Gastroesophageal sphincter (tissue), 4 donors: Measurements from ENCODE around the gene MUC5AC. TPM values are rescaled to one million over a fixed set of nuclear protein-coding genes. Genes with fewer than 3 reads are reported as not detected.

ENCODE experiments used
- ATAC-seq: fragments of 150-250 bp; one replicate; pipeline ENCODE4 v1.9.1; 2016; ENCODE audit warnings: mild to moderate bottlenecking, moderate library complexity
- H3K27ac ChIP-seq, 4 donors: fragments of 200-600 bp; sonication (generic) in 3 of 4; 1 replicate in 3 of 4; 2 replicates in 1 of 4; pipeline ENCODE4 v1.5.1; 2016 to 2019
- H3K27me3 ChIP-seq: fragments of 200-600 bp; sonication (generic); one replicate; pipeline ENCODE4 v1.5.1; 2019
- H3K36me3 ChIP-seq, 2 donors: fragments of 200-600 bp; sonication (generic); one replicate each; pipeline ENCODE4 v1.5.1; 2019; ENCODE audit warnings: control low read depth in 1 of 2
- H3K4me1 ChIP-seq, 3 donors: fragments of 200-600 bp; sonication (generic); 1 replicate in 2 of 3; 2 replicates in 1 of 3; pipeline ENCODE4 v1.5.1; 2016 to 2019; ENCODE audit warnings: control low read depth in 2 of 3
- H3K4me3 ChIP-seq, 2 donors: fragments of 200-600 bp; sonication (generic); one replicate each; pipeline ENCODE4 v1.5.1; 2019; ENCODE audit warnings: mild to moderate bottlenecking in 1 of 2, moderate library complexity in 1 of 2
- H3K9me3 ChIP-seq, 3 donors: fragments of 200-600 bp; sonication (generic); one replicate each; pipeline ENCODE4 v1.5.1; 2017 to 2019; ENCODE audit warnings: control low read depth in 2 of 3
- EP300 ChIP-seq: sonication (generic); formaldehyde crosslinking; IDR thresholded peaks from one replicate; pipeline ENCODE4 v1.6.1; 2017; ENCODE audit warnings: antibody characterized with exemption, mild to moderate bottlenecking
- POLR2A ChIP-seq, 2 donors: fragments of 450-650 bp; IDR thresholded peaks; one replicate each; pipeline ENCODE4 v1.6.1; 2017; ENCODE audit warnings: antibody characterized with exemption in 2 of 2, mild to moderate bottlenecking in 2 of 2, moderate library complexity in 1 of 2
- POLR2AphosphoS5 ChIP-seq: sonication (generic); formaldehyde crosslinking; IDR thresholded peaks from one replicate; pipeline ENCODE4 v1.6.1; 2017; ENCODE audit warnings: antibody characterized with exemption
- WGBS, 2 donors: methylation state at CpG; one replicate each; pipeline ENCODE4 v1.1.5; 2018; ENCODE audit warnings: low coverage in 1 of 2; 5-methylcytosine and 5-hydroxymethylcytosine counted together
- total RNA-seq, 4 donors: library from RNA; depleted of rRNA; stranded (reverse); fragments of >200 nt; gene quantifications; one replicate each; pipeline ENCODE4 v1.1.0, GENCODE V29; 2016
- TF ChIP-seq, protein P1 (sequence below), 4 experiments: fragments of 200-600 bp in 2 of 4; fragments of 450-650 bp in 2 of 4; sonication (generic) in 1 of 4; IDR thresholded peaks; one replicate each; pipeline ENCODE4 v1.5.1; 2017 to 2019; ENCODE audit warnings: antibody characterized with exemption in 4 of 4, mild to moderate bottlenecking in 2 of 4, moderate library complexity in 2 of 4

Gene MUC5AC
- total RNA-seq, 4 donors from 2014 or later, result 0.02 to 0.31 TPM; not detected in 2

DNA sequence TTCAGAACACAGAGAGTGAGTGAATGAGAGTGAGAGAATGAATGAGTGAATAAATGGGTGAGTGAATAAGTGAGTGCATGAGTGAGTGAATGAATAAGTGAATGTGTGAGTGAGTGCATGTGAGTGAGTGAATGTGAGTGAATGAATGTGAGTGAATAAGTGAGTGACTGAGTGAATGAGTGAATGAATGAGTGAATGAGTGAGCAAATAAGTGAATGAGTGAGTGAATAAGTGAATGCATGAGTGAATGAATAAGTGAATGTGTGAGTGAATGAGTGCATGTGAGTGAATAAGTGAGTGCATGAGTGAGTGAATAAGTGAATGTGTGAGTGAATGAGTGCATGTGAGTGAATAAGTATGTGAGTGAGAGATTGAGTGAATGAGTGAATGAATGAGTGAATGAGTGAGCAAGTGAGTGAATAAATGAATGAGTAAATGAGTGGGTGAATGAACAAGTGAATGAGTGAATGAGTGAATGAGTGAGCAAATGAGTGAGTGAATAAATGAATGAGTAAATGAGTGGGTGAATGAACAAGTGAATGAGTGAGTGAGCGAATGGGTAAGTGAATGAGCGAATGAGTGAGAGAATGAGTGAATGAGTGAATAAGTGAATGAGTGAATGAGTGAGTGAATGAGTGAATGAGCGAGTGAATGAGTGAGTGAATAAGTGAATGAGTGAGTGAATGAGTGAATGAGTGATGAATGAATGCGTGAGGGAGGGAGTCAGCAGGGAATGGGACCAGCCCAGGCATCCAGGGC is 43.8 kb downstream of the MUC5AC start:
- ATAC-seq, result no peak
- TF ChIP-seq POLR2A (IDR thresholded peaks at IDR 0.05) (no peak), POLR2AphosphoS5 (no peak), EP300 (no peak)
- TF ChIP-seq, protein P1, sequence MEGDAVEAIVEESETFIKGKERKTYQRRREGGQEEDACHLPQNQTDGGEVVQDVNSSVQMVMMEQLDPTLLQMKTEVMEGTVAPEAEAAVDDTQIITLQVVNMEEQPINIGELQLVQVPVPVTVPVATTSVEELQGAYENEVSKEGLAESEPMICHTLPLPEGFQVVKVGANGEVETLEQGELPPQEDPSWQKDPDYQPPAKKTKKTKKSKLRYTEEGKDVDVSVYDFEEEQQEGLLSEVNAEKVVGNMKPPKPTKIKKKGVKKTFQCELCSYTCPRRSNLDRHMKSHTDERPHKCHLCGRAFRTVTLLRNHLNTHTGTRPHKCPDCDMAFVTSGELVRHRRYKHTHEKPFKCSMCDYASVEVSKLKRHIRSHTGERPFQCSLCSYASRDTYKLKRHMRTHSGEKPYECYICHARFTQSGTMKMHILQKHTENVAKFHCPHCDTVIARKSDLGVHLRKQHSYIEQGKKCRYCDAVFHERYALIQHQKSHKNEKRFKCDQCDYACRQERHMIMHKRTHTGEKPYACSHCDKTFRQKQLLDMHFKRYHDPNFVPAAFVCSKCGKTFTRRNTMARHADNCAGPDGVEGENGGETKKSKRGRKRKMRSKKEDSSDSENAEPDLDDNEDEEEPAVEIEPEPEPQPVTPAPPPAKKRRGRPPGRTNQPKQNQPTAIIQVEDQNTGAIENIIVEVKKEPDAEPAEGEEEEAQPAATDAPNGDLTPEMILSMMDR (IDR thresholded peaks at IDR 0.05), result no peak
- H3K9me3 ChIP-seq, result no peaks in the 10 kb centered on the region
- peaks cover 78% of the 10 kb centered on the region for H3K27me3 ChIP-seq
- H3K27ac ChIP-seq, result no peak overlapping the region
- 79 to 88% methylated on average over 4 of the region's 4 CpGs for WGBS, 2 donors
- H3K4me1 ChIP-seq, result peaks cover 0 to 11% (median 0%) of the 10 kb centered on the region in 3 donors
- no peak overlapping the region for H3K4me3 ChIP-seq
- no peaks in the 10 kb centered on the region for H3K36me3 ChIP-seq

DNA sequence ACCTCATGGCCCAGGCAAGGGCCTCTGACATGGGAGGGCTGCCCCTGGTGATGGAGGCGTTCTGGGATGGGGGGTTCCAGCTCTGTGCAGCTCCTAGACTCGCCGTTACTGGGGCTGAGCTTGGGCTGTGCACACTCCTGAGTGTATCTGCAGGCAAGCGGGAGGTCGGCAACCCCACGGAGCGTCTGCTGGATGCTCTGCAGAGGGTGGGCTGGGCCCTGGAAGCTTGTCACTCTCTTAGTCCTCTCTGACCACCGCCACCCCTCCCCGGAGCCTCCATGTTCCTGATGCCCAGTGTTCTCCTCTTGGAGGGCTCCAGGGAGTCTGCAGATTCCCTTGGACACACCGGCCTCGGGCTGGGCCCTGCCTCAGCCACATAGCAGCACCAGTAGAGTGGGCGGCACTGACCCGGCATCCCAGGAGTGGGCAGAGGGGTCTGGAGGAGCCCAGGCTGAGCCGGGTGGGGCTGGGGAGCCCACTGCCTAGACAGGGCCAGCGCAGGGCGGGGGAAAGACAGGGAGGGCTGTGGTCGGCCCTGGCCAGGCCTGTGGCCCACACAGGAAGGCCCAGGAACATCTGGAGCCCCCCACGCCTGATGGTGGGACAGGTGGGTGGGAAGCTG is 44.5 kb downstream of the MUC5AC start:
- Histone ChIP-seq H3K27me3 (peaks cover 71% of the 10 kb centered on the region), H3K4me3 (no peak overlapping the region), H3K27ac (no peak overlapping the region), H3K4me1 (peaks cover 0 to 11% (median 0%) of the 10 kb centered on the region in 3 donors), H3K9me3 (no peaks in the 10 kb centered on the region), H3K36me3 (no peaks in the 10 kb centered on the region)
- WGBS, 2 donors, result 24% methylated on average over 3 of the region's 18 CpGs; no CpG with 5 or more reads in 1 of the 2 donors
- TF ChIP-seq, protein P1 (IDR thresholded peaks at IDR 0.05), result no peak
- TF ChIP-seq POLR2AphosphoS5 (no peak), POLR2A (IDR thresholded peaks at IDR 0.05) (no peak), EP300 (no peak)
- no peak for ATAC-seq

DNA sequence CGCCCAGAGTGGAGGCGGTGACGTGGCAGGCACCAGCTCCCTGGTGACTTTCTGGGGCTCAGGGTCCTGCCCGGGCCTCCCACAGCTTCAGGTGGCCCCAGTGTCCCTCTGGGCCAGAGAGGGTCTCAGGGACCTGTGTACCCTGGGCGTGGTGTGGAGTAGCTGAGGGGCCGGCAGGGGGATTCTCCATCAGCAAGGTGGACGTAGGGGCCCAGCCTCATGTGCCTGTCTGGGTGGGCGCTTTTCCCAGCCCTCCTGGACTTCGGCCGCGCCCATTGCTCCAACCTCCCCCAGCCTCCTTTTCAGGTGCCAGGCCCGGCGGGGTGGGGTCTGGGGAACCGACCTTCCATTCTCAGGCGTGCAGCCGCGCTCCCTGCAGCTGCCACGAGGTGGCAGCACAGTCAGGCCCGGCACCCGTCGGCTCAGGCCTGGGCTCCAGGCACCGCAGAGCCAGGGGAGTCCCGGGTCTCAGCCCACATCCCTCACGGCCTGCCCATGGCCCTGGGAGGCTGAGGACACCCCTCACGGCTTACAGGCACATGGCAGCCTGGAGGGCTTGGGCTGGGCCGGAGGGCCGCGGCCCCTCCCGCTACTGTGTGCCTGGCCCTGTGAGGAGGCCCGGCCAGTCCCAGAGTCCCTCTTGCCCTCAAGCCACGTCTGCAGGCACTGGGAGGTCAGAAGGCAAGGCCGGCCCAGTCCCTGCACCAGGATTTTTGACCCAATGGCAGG is 45.2 kb downstream of the MUC5AC start:
- Histone ChIP-seq H3K27me3 (peaks cover 65% of the 10 kb centered on the region), H3K9me3 (no peaks in the 10 kb centered on the region), H3K4me1 (peaks cover 0 to 11% (median 0%) of the 10 kb centered on the region in 3 donors), H3K36me3 (no peaks in the 10 kb centered on the region), H3K4me3 (no peak overlapping the region), H3K27ac (no peak overlapping the region)
- TF ChIP-seq POLR2AphosphoS5, result no peak
- TF ChIP-seq, protein P1 (IDR thresholded peaks at IDR 0.05), result peak in 3 of 4 experiments; percentile 78 to 97 (median 90)
- no CpG with 5 or more reads among the region's 32 CpGs for WGBS, 2 donors
- peak; percentile 54 for ATAC-seq

DNA sequence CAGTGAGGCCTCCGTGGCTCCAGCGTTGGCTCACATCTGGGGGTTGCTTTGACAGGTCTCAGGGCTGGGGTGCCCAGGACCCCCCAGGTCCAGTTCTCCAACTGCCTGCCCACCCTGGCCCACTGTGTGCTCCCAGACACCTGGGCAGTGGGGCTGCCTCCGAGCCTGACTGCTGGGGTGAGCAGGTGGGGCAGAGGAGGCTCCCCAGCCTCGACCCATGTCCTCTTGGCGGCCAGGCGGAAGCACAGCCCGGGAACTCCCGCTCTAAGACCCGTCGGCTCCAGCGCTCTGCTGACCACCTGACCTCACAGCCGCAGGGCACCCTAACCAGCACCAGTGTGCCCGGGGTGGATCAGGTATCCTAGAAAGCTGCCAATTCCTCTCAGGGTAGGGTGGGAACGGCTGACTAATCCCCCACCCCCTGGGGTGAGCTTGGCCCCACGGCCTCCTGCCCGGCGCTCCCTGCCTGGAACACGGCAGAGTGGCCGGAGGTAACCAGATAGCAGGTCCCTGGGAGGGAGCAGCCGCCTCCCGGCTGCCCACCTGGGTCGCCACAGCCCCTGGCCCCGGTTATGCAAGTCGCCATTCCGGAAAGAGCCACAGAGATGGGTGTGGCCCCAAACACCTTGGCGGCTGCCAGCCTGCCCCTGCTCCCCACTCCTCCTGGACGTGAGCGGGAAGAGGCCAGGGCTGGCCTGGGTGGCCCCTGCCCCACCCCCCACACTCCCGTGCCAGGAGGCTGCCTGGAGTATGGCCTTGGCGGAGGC is 45.9 kb downstream of the MUC5AC start:
- no peaks in the 10 kb centered on the region for H3K9me3 ChIP-seq
- no peak overlapping the region for H3K27ac ChIP-seq
- TF ChIP-seq POLR2A (IDR thresholded peaks at IDR 0.05) (no peak), EP300 (no peak), POLR2AphosphoS5 (no peak)
- TF ChIP-seq, protein P1 (IDR thresholded peaks at IDR 0.05), result no peak
- H3K4me3 ChIP-seq, result no peak overlapping the region
- H3K36me3 ChIP-seq, result no peaks in the 10 kb centered on the region
- WGBS, 2 donors, result no CpG with 5 or more reads among the region's 30 CpGs
- H3K4me1 ChIP-seq, result peaks cover 0 to 11% (median 0%) of the 10 kb centered on the region in 3 donors
- ATAC-seq, result no peak
- peaks cover 57% of the 10 kb centered on the region for H3K27me3 ChIP-seq
